Subcutaneous abdominal adipose tissue (tissue), 5 donors: ENCODE data around the gene OSCAR.

ENCODE experiments used
- H3K27ac ChIP-seq: one replicate; pipeline ENCODE4 v1.7.0; 2013; ENCODE audit warnings: low read depth, mild to moderate bottlenecking, inconsistent platforms, low read length, moderate library complexity
- H3K27me3 ChIP-seq, 5 donors: one replicate each; pipeline ENCODE4 v1.7.0; 2013; ENCODE audit warnings: low read length in 5 of 5, inconsistent platforms in 1 of 5; ENCODE audit not compliant: control insufficient read depth in 5 of 5, insufficient read depth in 4 of 5
- H3K36me3 ChIP-seq, 5 donors: one replicate each; pipeline ENCODE4 v1.7.0; 2013; ENCODE audit warnings: low read length in 5 of 5; ENCODE audit not compliant: control insufficient read depth in 5 of 5, insufficient read depth in 5 of 5
- H3K4me1 ChIP-seq, 5 donors: one replicate each; pipeline ENCODE4 v1.7.0; 2013; ENCODE audit warnings: low read length in 5 of 5, mild to moderate bottlenecking in 3 of 5, moderate library complexity in 1 of 5; ENCODE audit not compliant: control insufficient read depth in 5 of 5, insufficient read depth in 5 of 5
- H3K4me3 ChIP-seq, 5 donors: one replicate each; pipeline ENCODE4 v1.7.0; 2013; ENCODE audit warnings: low read length in 5 of 5, low read depth in 1 of 5
- H3K9ac ChIP-seq, 5 donors: one replicate each; pipeline ENCODE4 v1.7.0; 2013; ENCODE audit warnings: low read length in 5 of 5, mild to moderate bottlenecking in 4 of 5, moderate library complexity in 3 of 5
- H3K9me3 ChIP-seq, 5 donors: one replicate each; pipeline ENCODE4 v1.7.0; 2013; ENCODE audit warnings: low read length in 5 of 5; ENCODE audit not compliant: control insufficient read depth in 5 of 5
- donor health status: healthy.
- donor health status: healthy.
- donor health status: healthy.
- donor health status: healthy.
- donor health status: healthy.

OSCAR gene

GRCh38 chr19:54095136-54095858 lies 5.3 kb downstream of the OSCAR start:
- Histone ChIP-seq H3K36me3 (no peaks in the 10 kb centered on the region), H3K4me3 (peak overlapping the region in 4 of 5 donors; percentile 50 to 62 (median 58)), H3K9ac (peak overlapping the region in 2 of 5 donors; percentile 39 to 56), H3K9me3 (no peaks in the 10 kb centered on the region), H3K27me3 (peaks cover 8 to 16% (median 15%) of the 10 kb centered on the region in 5 donors), H3K4me1 (peaks cover 0 to 17% (median 13%) of the 10 kb centered on the region in 5 donors), H3K27ac (no peak overlapping the region)

GRCh38 chr19:54094426-54095000 lies 6.1 kb downstream of the OSCAR start:
- Histone ChIP-seq H3K9ac (no peak overlapping the region), H3K27ac (no peak overlapping the region), H3K36me3 (no peaks in the 10 kb centered on the region), H3K27me3 (peaks cover 8 to 16% (median 15%) of the 10 kb centered on the region in 5 donors), H3K4me3 (no peak overlapping the region), H3K4me1 (peaks cover 0 to 17% (median 13%) of the 10 kb centered on the region in 5 donors), H3K9me3 (no peaks in the 10 kb centered on the region)

- Histone ChIP-seq H3K36me3 (no peaks in the 10 kb centered on the region), H3K27me3 (peaks cover 0 to 6% (median 0%) of the 10 kb centered on the region in 5 donors), H3K9me3 (peaks cover 3 to 14% (median 9%) of the 10 kb centered on the region in 5 donors), H3K9ac (no peak overlapping the region), H3K27ac (no peak overlapping the region), H3K4me3 (no peak overlapping the region), H3K4me1 (no peaks in the 10 kb centered on the region)
Observed at GRCh38 chr19:54084410-54084809, 16.2 kb downstream of the OSCAR start.

- no peaks in the 10 kb centered on the region for H3K36me3 ChIP-seq
- H3K27me3 ChIP-seq: peaks cover 0 to 2% (median 0%) of the 10 kb centered on the region in 5 donors
- no peak within 1 kb of the TSS for H3K9ac ChIP-seq
- H3K9me3 ChIP-seq: peaks cover 3 to 14% (median 9%) of the 10 kb centered on the region in 5 donors
- H3K4me1 ChIP-seq: no peaks in the 10 kb centered on the region
- peak within 1 kb of the TSS in 2 of 5 donors; percentile 32 to 45 for H3K4me3 ChIP-seq
- no peak within 1 kb of the TSS for H3K27ac ChIP-seq
Observed at GRCh38 chr19:54081032-54081431, 19.6 kb downstream of the OSCAR start, which contains the start of gene TARM1. Gene TARM1, minus strand, starts transcription at chr19:54081365. Its CDS starts 25 bp downstream, at chr19:54081340.

- Histone ChIP-seq H3K27me3 (peaks cover 0 to 2% (median 0%) of the 10 kb centered on the region in 5 donors), H3K36me3 (no peaks in the 10 kb centered on the region), H3K9me3 (peaks cover 3 to 9% (median 6%) of the 10 kb centered on the region in 5 donors), H3K4me1 (no peaks in the 10 kb centered on the region), H3K9ac (no peak overlapping the region), H3K4me3 (no peak overlapping the region), H3K27ac (no peak overlapping the region)
Observed at GRCh38 chr19:54077334-54077733, 23.3 kb downstream of the OSCAR start.

GRCh38 chr19:54074851-54075250 lies 25.8 kb downstream of the OSCAR start:
- H3K4me1 ChIP-seq: no peaks in the 10 kb centered on the region

GRCh38 chr19:54073829-54074228 lies 26.8 kb downstream of the OSCAR start:
- Histone ChIP-seq H3K36me3 (no peaks in the 10 kb centered on the region), H3K27me3 (no peaks in the 10 kb centered on the region), H3K9ac (no peak overlapping the region), H3K9me3 (peaks cover 0 to 8% (median 5%) of the 10 kb centered on the region in 5 donors), H3K4me3 (no peak overlapping the region), H3K4me1 (no peaks in the 10 kb centered on the region), H3K27ac (no peak overlapping the region)

More at GRCh38 chr19:54074851-54075250, 25.8 kb downstream of the OSCAR start:
- Histone ChIP-seq H3K9ac (no peak overlapping the region), H3K4me3 (no peak overlapping the region), H3K36me3 (no peaks in the 10 kb centered on the region), H3K27ac (no peak overlapping the region), H3K9me3 (peaks cover 0 to 2% (median 0%) of the 10 kb centered on the region in 5 donors), H3K27me3 (no peaks in the 10 kb centered on the region)

GRCh38 chr19:54069470-54069869 lies 31.1 kb downstream of the OSCAR start:
- Histone ChIP-seq H3K4me3 (no peak overlapping the region), H3K9ac (no peak overlapping the region), H3K9me3 (peaks cover 0 to 8% (median 7%) of the 10 kb centered on the region in 5 donors), H3K4me1 (no peaks in the 10 kb centered on the region), H3K27me3 (no peaks in the 10 kb centered on the region), H3K36me3 (no peaks in the 10 kb centered on the region), H3K27ac (no peak overlapping the region)

- Histone ChIP-seq H3K27ac (no peak within 1 kb of the TSS), H3K4me1 (no peaks in the 10 kb centered on the region), H3K4me3 (no peak within 1 kb of the TSS), H3K36me3 (no peaks in the 10 kb centered on the region), H3K9ac (no peak within 1 kb of the TSS), H3K9me3 (peaks cover 0 to 2% (median 0%) of the 10 kb centered on the region in 5 donors), H3K27me3 (peaks cover 0 to 7% (median 3%) of the 10 kb centered on the region in 5 donors)
Observed at GRCh38 chr19:54063350-54064116, 37.1 kb downstream of the OSCAR start, which contains the start of gene VSTM1. Gene VSTM1, minus strand, starts transcription at chr19:54063897. Its CDS starts 120 bp downstream, at chr19:54063777.
